ENCODE measurements around the gene ADGRD1. TPM values are rescaled to one million over a fixed set of nuclear protein-coding genes. Genes with fewer than 3 reads are reported as not detected.
A peak's percentile ranks its signal among the peaks of the same experiment; 100 is the strongest.
"Not testable (repeated sequence)": the region's sequence is repeated elsewhere in the genome, so short reads cannot be mapped to it uniquely, and the experiment has no call there.

Gene ADGRD1
- total RNA-seq, 1 experiment from 2014 or later, result not detected

- in situ Hi-C loops (cut with HindIII; ENCODE audit: low pct_unique_long_range_greater_than_20kb, low sequenced_read_pairs); DNase-seq (ENCODE audit: low read depth): not testable (repeated sequence)
Measured at GRCh38 chr12:131128966-131129619, 175.4 kb downstream of the ADGRD1 start.

- in situ Hi-C loops (cut with HindIII; ENCODE audit: low pct_unique_long_range_greater_than_20kb, low sequenced_read_pairs), result no loop called here
- DNase-seq (ENCODE audit: low read depth), result peak; percentile 83
Measured at GRCh38 chr12:131129839-131130238, 176.1 kb downstream of the ADGRD1 start.

- in situ Hi-C loops (cut with HindIII; ENCODE audit: low pct_unique_long_range_greater_than_20kb, low sequenced_read_pairs), result no loop called here
- DNase-seq (ENCODE audit: low read depth), result no peak
Measured at GRCh38 chr12:131130311-131130911, 176.7 kb downstream of the ADGRD1 start.

GRCh38 chr12:131131077-131131807 is 177.5 kb downstream of the ADGRD1 start:
- in situ Hi-C loops (cut with HindIII; ENCODE audit: low pct_unique_long_range_greater_than_20kb, low sequenced_read_pairs), result no loop called here
- DNase-seq (ENCODE audit: low read depth), result no peak

- DNase-seq (ENCODE audit: low read depth), result no peak
- in situ Hi-C loops (cut with HindIII; ENCODE audit: low pct_unique_long_range_greater_than_20kb, low sequenced_read_pairs), result no loop called here
Measured at GRCh38 chr12:131131808-131132117, 178.1 kb downstream of the ADGRD1 start.

- in situ Hi-C loops (cut with HindIII; ENCODE audit: low pct_unique_long_range_greater_than_20kb, low sequenced_read_pairs), result no loop called here
- peak; percentile 53 for DNase-seq (ENCODE audit: low read depth)
Measured at GRCh38 chr12:131132118-131132892, 178.6 kb downstream of the ADGRD1 start.

GRCh38 chr12:131133015-131133905 is 179.6 kb downstream of the ADGRD1 start:
- no peak for DNase-seq (ENCODE audit: low read depth)
- in situ Hi-C loops (cut with HindIII; ENCODE audit: low pct_unique_long_range_greater_than_20kb, low sequenced_read_pairs), result no loop called here

GRCh38 chr12:131133994-131134393 is 180.3 kb downstream of the ADGRD1 start:
- DNase-seq (ENCODE audit: low read depth), result no peak
- in situ Hi-C loops (cut with HindIII; ENCODE audit: low pct_unique_long_range_greater_than_20kb, low sequenced_read_pairs), result no loop called here

- no peak for DNase-seq (ENCODE audit: low read depth)
- in situ Hi-C loops (cut with HindIII; ENCODE audit: low pct_unique_long_range_greater_than_20kb, low sequenced_read_pairs), result no loop called here
Measured at GRCh38 chr12:131134523-131135310, 181.0 kb downstream of the ADGRD1 start.

GRCh38 chr12:131135311-131135785 is 181.6 kb downstream of the ADGRD1 start:
- in situ Hi-C loops (cut with HindIII; ENCODE audit: low pct_unique_long_range_greater_than_20kb, low sequenced_read_pairs), result no loop called here
- DNase-seq (ENCODE audit: low read depth), result no peak

GRCh38 chr12:131135786-131136538 is 182.3 kb downstream of the ADGRD1 start:
- in situ Hi-C loops (cut with HindIII; ENCODE audit: low pct_unique_long_range_greater_than_20kb, low sequenced_read_pairs), result no loop called here
- DNase-seq (ENCODE audit: low read depth), result no peak

GRCh38 chr12:131136539-131136872 is 182.8 kb downstream of the ADGRD1 start:
- in situ Hi-C loops (cut with HindIII; ENCODE audit: low pct_unique_long_range_greater_than_20kb, low sequenced_read_pairs), result no loop called here
- no peak for DNase-seq (ENCODE audit: low read depth)

GRCh38 chr12:131137009-131137835 is 183.5 kb downstream of the ADGRD1 start:
- in situ Hi-C loops (cut with HindIII; ENCODE audit: low pct_unique_long_range_greater_than_20kb, low sequenced_read_pairs), result no loop called here
- no peak for DNase-seq (ENCODE audit: low read depth)

- in situ Hi-C loops (cut with HindIII; ENCODE audit: low pct_unique_long_range_greater_than_20kb, low sequenced_read_pairs), result no loop called here
- DNase-seq (ENCODE audit: low read depth), result no peak
Measured at GRCh38 chr12:131137836-131138637, 184.3 kb downstream of the ADGRD1 start.

All from Caki2 (cell line).